Measurements from ENCODE around the gene FOXP1.

The FOXP1 gene

GRCh38 chr3:71053495-71053894 lies 530.0 kb downstream of the FOXP1 start:
- Histone ChIP-seq H4K20me1 (ENCODE audit: insufficient read depth, low read length) (peaks cover 98% of the 10 kb centered on the region), H3K27ac (ENCODE audit: low read length) (no peak overlapping the region)

DNA sequence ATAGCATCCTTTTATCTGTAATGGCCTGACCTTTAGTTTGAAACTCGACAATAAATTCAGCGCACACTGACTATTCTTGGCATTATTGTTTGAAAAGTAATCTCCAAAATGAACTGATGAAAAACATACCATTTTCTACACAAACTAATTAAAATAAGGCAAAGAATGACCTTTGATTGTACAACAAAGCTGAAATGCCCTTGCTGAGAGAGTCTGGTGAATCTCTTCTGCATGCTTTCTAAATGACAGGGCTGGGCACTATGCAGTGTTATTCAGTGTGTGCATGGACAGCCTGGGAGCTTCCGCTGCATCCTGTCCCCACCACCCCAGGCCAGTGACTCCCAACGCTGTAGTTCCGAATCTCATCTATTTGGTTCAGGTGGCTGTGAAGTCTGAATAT lies 530.8 kb downstream of the FOXP1 start:
- peaks cover 99% of the 10 kb centered on the region for H3K4me1 ChIP-seq (ENCODE audit: low read length)
- H3K27me3 ChIP-seq (ENCODE audit: low read depth, low read length) = no peaks in the 10 kb centered on the region
- peaks cover 100% of the 10 kb centered on the region for H3K79me2 ChIP-seq (ENCODE audit: low read length)
- no peaks in the 10 kb centered on the region for H3K9me3 ChIP-seq (ENCODE audit: insufficient read depth, low read length)
- peak overlapping the region; percentile 2; the same call in 1 of the 2 replicates for H3K27ac ChIP-seq (ENCODE audit: low read length)
- H3K36me3 ChIP-seq (replicated peaks; ENCODE audit: low read depth, low read length) = peaks cover 67% of the 10 kb centered on the region
- H4K20me1 ChIP-seq (ENCODE audit: insufficient read depth, low read length) = peaks cover 98% of the 10 kb centered on the region
- TF ChIP-seq CTCF (IDR thresholded peaks at IDR 0.05; ENCODE audit: low read depth, low read length) = no peak
- no peak for TF ChIP-seq EZH2phosphoT487 (IDR thresholded peaks at IDR 0.05; ENCODE audit: low read depth)
- H3K9ac ChIP-seq (ENCODE audit: low read length) = no peak overlapping the region
- peak overlapping the region; percentile 3 for H3K4me2 ChIP-seq (ENCODE audit: low read length)
- H2AFZ ChIP-seq (ENCODE audit: low read depth, low read length) = no peak overlapping the region
- no peak overlapping the region for H3K4me3 ChIP-seq (ENCODE audit: low read length)

More at GRCh38 chr3:71053495-71053894, 530.0 kb downstream of the FOXP1 start:
- no peak overlapping the region for H2AFZ ChIP-seq (ENCODE audit: low read depth, low read length)
- TF ChIP-seq CTCF (IDR thresholded peaks at IDR 0.05; ENCODE audit: low read depth, low read length) (no peak), EZH2phosphoT487 (IDR thresholded peaks at IDR 0.05; ENCODE audit: low read depth) (no peak)
- no peak overlapping the region for H3K9ac ChIP-seq (ENCODE audit: low read length)
- H3K79me2 ChIP-seq (ENCODE audit: low read length) = peaks cover 100% of the 10 kb centered on the region
- peaks cover 64% of the 10 kb centered on the region for H3K36me3 ChIP-seq (replicated peaks; ENCODE audit: low read depth, low read length)
- H3K4me3 ChIP-seq (ENCODE audit: low read length) = no peak overlapping the region
- H3K4me2 ChIP-seq (ENCODE audit: low read length) = peak overlapping the region; percentile 6
- no peaks in the 10 kb centered on the region for H3K27me3 ChIP-seq (ENCODE audit: low read depth, low read length)
- peaks cover 99% of the 10 kb centered on the region for H3K4me1 ChIP-seq (ENCODE audit: low read length)
- H3K9me3 ChIP-seq (ENCODE audit: insufficient read depth, low read length) = no peaks in the 10 kb centered on the region

- peaks cover 99% of the 10 kb centered on the region for H4K20me1 ChIP-seq (ENCODE audit: insufficient read depth, low read length)
- H3K27ac ChIP-seq (ENCODE audit: low read length) = 0 out of 2 replicates have a peak overlapping the region, but pooled peaks have one; percentile 2
- no peaks in the 10 kb centered on the region for H3K9me3 ChIP-seq (ENCODE audit: insufficient read depth, low read length)
- H3K36me3 ChIP-seq (replicated peaks; ENCODE audit: low read depth, low read length) = peaks cover 73% of the 10 kb centered on the region
- H2AFZ ChIP-seq (ENCODE audit: low read depth, low read length) = no peak overlapping the region
- H3K4me2 ChIP-seq (ENCODE audit: low read length) = peak overlapping the region; percentile 77; the same call in 1 of the 2 replicates
- peaks cover 100% of the 10 kb centered on the region for H3K4me1 ChIP-seq (ENCODE audit: low read length)
- no peaks in the 10 kb centered on the region for H3K27me3 ChIP-seq (ENCODE audit: low read depth, low read length)
- peaks cover 100% of the 10 kb centered on the region for H3K79me2 ChIP-seq (ENCODE audit: low read length)
- no peak overlapping the region for H3K9ac ChIP-seq (ENCODE audit: low read length)
- TF ChIP-seq EZH2phosphoT487 (IDR thresholded peaks at IDR 0.05; ENCODE audit: low read depth) = no peak
- no peak for TF ChIP-seq CTCF (IDR thresholded peaks at IDR 0.05; ENCODE audit: low read depth, low read length)
- no peak overlapping the region for H3K4me3 ChIP-seq (ENCODE audit: low read length)
These were observed 531.4 kb downstream of the FOXP1 start for GRCh38 chr3:71051893-71052687.

DNA sequence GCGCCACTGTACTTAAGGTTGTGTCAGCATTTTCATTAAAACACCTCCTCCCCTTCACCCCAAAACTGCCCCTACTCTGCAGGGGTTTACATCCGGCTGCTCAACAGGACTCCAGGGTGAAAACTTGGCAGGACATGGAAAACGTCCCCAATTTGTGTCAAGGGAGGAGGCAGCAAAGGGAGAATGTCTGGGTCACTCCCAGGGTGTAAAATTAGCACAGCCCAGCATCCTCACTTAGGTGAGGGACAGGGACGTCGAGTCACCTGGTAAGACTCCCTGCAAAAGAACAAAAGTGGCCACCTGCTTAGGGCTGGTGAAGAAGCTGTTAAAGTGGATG lies 532.3 kb downstream of the FOXP1 start:
- no peak overlapping the region for H3K9ac ChIP-seq (ENCODE audit: low read length)
- TF ChIP-seq EZH2phosphoT487 (IDR thresholded peaks at IDR 0.05; ENCODE audit: low read depth) (no peak), CTCF (IDR thresholded peaks at IDR 0.05; ENCODE audit: low read depth, low read length) (no peak)
- peaks cover 100% of the 10 kb centered on the region for H3K4me1 ChIP-seq (ENCODE audit: low read length)
- no peaks in the 10 kb centered on the region for H3K27me3 ChIP-seq (ENCODE audit: low read depth, low read length)
- H4K20me1 ChIP-seq (ENCODE audit: insufficient read depth, low read length) = peaks cover 99% of the 10 kb centered on the region
- H3K36me3 ChIP-seq (replicated peaks; ENCODE audit: low read depth, low read length) = peaks cover 79% of the 10 kb centered on the region
- H3K9me3 ChIP-seq (ENCODE audit: insufficient read depth, low read length) = no peaks in the 10 kb centered on the region
- H3K27ac ChIP-seq (ENCODE audit: low read length) = peak overlapping the region; percentile 81
- no peak overlapping the region for H2AFZ ChIP-seq (ENCODE audit: low read depth, low read length)
- H3K4me2 ChIP-seq (ENCODE audit: low read length) = peak overlapping the region; percentile 77
- H3K4me3 ChIP-seq (ENCODE audit: low read length) = no peak overlapping the region
- peaks cover 100% of the 10 kb centered on the region for H3K79me2 ChIP-seq (ENCODE audit: low read length)

Data from OCI-LY3 (cell line).